Ishikawa (cell line): ENCODE data around the gene SBF2.

Source experiments
- EGR1 ChIP-seq: IDR thresholded peaks from 2 replicates; pipeline ENCODE4 v1.6.1; 2012
- EP300 ChIP-seq: IDR thresholded peaks from 2 replicates; pipeline ENCODE4 v1.6.1; 2012; ENCODE audit warnings: borderline replicate concordance
- FOXM1 ChIP-seq: IDR thresholded peaks from 2 replicates; pipeline ENCODE4 v1.6.1; 2012; ENCODE audit warnings: low read depth, borderline replicate concordance
- RAD21 ChIP-seq: IDR thresholded peaks from 2 replicates; pipeline ENCODE4 v1.6.1; 2012; ENCODE audit warnings: low read depth
- REST ChIP-seq: IDR thresholded peaks from 2 replicates; pipeline ENCODE4 v1.6.1; 2012; ENCODE audit warnings: low read depth, mild to moderate bottlenecking
- TAF1 ChIP-seq: IDR thresholded peaks from 2 replicates; pipeline ENCODE4 v1.6.1; 2012; ENCODE audit warnings: low read depth, mild to moderate bottlenecking
- TCF12 ChIP-seq: IDR thresholded peaks from 2 replicates; pipeline ENCODE4 v1.6.1; 2012; ENCODE audit warnings: low read depth
- TEAD4 ChIP-seq: IDR thresholded peaks from 2 replicates; pipeline ENCODE4 v1.6.1; 2012
- USF1 ChIP-seq: IDR thresholded peaks from 2 replicates; pipeline ENCODE4 v1.6.1; 2012
- ZBTB7A ChIP-seq: IDR thresholded peaks from 2 replicates; pipeline ENCODE4 v1.6.1; 2012; ENCODE audit warnings: low read depth

GRCh38 chr11:9977554-9977953 is 316.5 kb downstream of the SBF2 start:
- TF ChIP-seq FOXM1 (no peak), USF1 (no peak), TAF1 (no peak), ZBTB7A (no peak), REST (no peak), TCF12 (no peak), RAD21 (no peak), TEAD4 (no peak), EP300 (no peak), EGR1 (no peak)
